ENCODE data around the gene PDILT.

The PDILT gene

DNA sequence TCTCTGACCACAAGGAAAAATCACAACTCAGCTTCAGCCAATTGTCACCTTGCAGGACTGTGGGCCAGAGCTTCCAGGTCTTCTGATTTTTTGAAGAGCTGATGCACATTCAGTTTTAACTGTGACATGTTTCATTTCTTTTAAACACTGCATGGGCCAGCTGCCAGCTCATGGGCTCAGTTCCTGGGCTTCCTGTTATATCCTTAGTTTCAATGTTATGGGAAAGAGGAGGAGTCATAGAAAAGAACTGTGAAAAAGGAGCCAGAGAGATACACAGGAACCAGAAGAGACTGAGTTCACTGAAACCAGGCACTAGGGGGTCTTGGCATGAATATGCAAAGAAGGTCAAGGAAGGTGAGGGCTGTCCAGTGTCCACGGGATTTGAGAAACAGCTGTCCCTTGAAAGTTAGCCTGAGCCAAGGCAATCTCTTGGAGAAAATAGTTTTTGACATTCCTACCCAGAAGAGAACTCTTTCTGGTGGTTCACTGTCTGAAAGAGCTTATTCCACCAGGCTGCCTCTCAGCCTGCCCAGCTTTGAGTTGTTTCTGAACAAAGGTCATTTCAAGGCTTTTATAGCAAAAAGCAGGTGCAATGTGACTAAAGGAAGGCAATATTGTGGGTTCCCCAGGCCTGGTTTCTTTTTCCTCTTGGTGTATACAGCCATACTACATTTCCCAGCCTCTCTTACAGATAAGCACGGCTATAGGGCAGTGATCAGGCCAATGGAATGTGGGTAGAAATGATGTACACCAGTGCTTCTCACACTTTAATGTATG, 10.5 kb downstream of the PDILT start:
- Histone ChIP-seq H3K36me3 (ENCODE audit: low read length) (no peaks in the 10 kb centered on the region), H3K9ac (ENCODE audit: low read length) (no peak overlapping the region), H2AFZ (ENCODE audit: low read depth, low read length, severe bottlenecking) (no peak overlapping the region), H3K4me2 (ENCODE audit: low read depth, low read length, poor library complexity, severe bottlenecking) (no peak overlapping the region), H3F3A (ENCODE audit: insufficient read depth) (no peaks in the 10 kb centered on the region), H4K20me1 (ENCODE audit: low read depth, low read length) (no peaks in the 10 kb centered on the region), H3K79me2 (ENCODE audit: insufficient read depth, low read length) (no peaks in the 10 kb centered on the region), H3K9me2 (replicated peaks; ENCODE audit: insufficient read depth, low read length) (no peaks in the 10 kb centered on the region), H3K27me3 (ENCODE audit: low read length) (no peaks in the 10 kb centered on the region), H3K4me3 (ENCODE audit: insufficient read depth, low read length, poor library complexity, severe bottlenecking) (no peak overlapping the region), H3K9me3 (ENCODE audit: insufficient read depth, low read length) (no peaks in the 10 kb centered on the region), H3K27ac (ENCODE audit: low read depth, low read length) (no peak overlapping the region)
- TF ChIP-seq, protein P1, sequence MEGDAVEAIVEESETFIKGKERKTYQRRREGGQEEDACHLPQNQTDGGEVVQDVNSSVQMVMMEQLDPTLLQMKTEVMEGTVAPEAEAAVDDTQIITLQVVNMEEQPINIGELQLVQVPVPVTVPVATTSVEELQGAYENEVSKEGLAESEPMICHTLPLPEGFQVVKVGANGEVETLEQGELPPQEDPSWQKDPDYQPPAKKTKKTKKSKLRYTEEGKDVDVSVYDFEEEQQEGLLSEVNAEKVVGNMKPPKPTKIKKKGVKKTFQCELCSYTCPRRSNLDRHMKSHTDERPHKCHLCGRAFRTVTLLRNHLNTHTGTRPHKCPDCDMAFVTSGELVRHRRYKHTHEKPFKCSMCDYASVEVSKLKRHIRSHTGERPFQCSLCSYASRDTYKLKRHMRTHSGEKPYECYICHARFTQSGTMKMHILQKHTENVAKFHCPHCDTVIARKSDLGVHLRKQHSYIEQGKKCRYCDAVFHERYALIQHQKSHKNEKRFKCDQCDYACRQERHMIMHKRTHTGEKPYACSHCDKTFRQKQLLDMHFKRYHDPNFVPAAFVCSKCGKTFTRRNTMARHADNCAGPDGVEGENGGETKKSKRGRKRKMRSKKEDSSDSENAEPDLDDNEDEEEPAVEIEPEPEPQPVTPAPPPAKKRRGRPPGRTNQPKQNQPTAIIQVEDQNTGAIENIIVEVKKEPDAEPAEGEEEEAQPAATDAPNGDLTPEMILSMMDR (IDR thresholded peaks at IDR 0.05; ENCODE audit: insufficient read depth, low read length, poor library complexity, severe bottlenecking): no peak
- no peak for TF ChIP-seq EZH2phosphoT487 (conservative IDR thresholded peaks at IDR 0.05; ENCODE audit: low read length)

DNA sequence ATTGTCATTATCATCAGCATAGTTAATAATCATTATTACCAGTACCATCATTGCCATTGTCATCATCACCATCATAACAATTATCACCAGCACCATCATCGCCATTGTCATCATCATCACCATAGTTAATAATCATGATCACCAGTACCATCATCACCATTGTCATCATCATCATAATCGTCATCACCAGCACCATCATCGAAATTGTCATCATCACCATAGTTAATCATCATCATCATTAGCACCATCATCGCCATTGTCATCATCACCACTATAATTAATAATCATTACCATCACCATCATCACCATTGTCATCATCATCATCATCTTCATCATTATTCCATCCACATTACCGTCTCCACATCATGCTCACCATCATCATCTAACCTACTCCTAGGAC, 13.5 kb downstream of the PDILT start:
- Histone ChIP-seq H3K9ac (ENCODE audit: low read length) (no peak overlapping the region), H3K4me2 (ENCODE audit: low read depth, low read length, poor library complexity, severe bottlenecking) (no peak overlapping the region), H3F3A (ENCODE audit: insufficient read depth) (no peaks in the 10 kb centered on the region), H2AFZ (ENCODE audit: low read depth, low read length, severe bottlenecking) (no peak overlapping the region), H3K9me2 (replicated peaks; ENCODE audit: insufficient read depth, low read length) (no peaks in the 10 kb centered on the region), H3K27ac (ENCODE audit: low read depth, low read length) (no peak overlapping the region), H3K4me3 (ENCODE audit: insufficient read depth, low read length, poor library complexity, severe bottlenecking) (no peak overlapping the region), H3K36me3 (ENCODE audit: low read length) (no peaks in the 10 kb centered on the region), H4K20me1 (ENCODE audit: low read depth, low read length) (no peaks in the 10 kb centered on the region), H3K79me2 (ENCODE audit: insufficient read depth, low read length) (no peaks in the 10 kb centered on the region), H3K27me3 (ENCODE audit: low read length) (no peaks in the 10 kb centered on the region), H3K9me3 (ENCODE audit: insufficient read depth, low read length) (no peaks in the 10 kb centered on the region)
- TF ChIP-seq EZH2phosphoT487 (conservative IDR thresholded peaks at IDR 0.05; ENCODE audit: low read length): no peak
- TF ChIP-seq, protein P1 (IDR thresholded peaks at IDR 0.05; ENCODE audit: insufficient read depth, low read length, poor library complexity, severe bottlenecking): no peak

DNA sequence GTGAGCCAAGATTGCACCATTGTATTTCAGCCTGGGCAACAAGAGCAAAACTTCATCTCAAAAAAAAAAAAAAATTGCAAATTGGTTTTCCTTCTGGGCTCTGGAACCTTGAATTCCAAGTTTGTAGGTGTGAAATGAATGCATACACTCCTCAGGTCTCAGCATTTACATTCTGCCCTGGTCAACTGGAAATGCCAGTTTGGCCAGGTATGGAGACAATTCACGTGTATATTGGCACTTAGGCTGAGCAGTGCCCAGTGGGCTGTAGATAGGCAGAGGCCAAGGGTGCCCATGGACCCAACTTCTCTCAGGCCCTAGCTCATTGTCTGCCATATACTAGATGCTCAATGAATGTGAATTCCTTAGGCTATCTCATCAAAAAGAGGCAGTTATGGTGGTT, 15.7 kb downstream of the PDILT start:
- no peaks in the 10 kb centered on the region for H3K9me2 ChIP-seq (replicated peaks; ENCODE audit: insufficient read depth, low read length)
- no peaks in the 10 kb centered on the region for H3K79me2 ChIP-seq (ENCODE audit: insufficient read depth, low read length)
- TF ChIP-seq EZH2phosphoT487 (conservative IDR thresholded peaks at IDR 0.05; ENCODE audit: low read length): no peak
- TF ChIP-seq, protein P1 (IDR thresholded peaks at IDR 0.05; ENCODE audit: insufficient read depth, low read length, poor library complexity, severe bottlenecking): no peak
- no peak overlapping the region for H3K4me2 ChIP-seq (ENCODE audit: low read depth, low read length, poor library complexity, severe bottlenecking)
- H3F3A ChIP-seq (ENCODE audit: insufficient read depth): no peaks in the 10 kb centered on the region
- no peak overlapping the region for H3K4me3 ChIP-seq (ENCODE audit: insufficient read depth, low read length, poor library complexity, severe bottlenecking)
- H3K9ac ChIP-seq (ENCODE audit: low read length): no peak overlapping the region
- H3K27me3 ChIP-seq (ENCODE audit: low read length): no peaks in the 10 kb centered on the region
- no peaks in the 10 kb centered on the region for H3K9me3 ChIP-seq (ENCODE audit: insufficient read depth, low read length)
- H3K36me3 ChIP-seq (ENCODE audit: low read length): no peaks in the 10 kb centered on the region
- no peak overlapping the region for H3K27ac ChIP-seq (ENCODE audit: low read depth, low read length)
- no peak overlapping the region for H2AFZ ChIP-seq (ENCODE audit: low read depth, low read length, severe bottlenecking)
- no peaks in the 10 kb centered on the region for H4K20me1 ChIP-seq (ENCODE audit: low read depth, low read length)

Data from SU-DHL-6 (cell line).